IMR-90 (cell line): Measurements from ENCODE around the gene SERPINE2. TPM values are rescaled to one million over a fixed set of nuclear protein-coding genes. Genes with fewer than 3 reads are reported as not detected.
A peak's percentile ranks its signal among the peaks of the same experiment; 100 is the strongest.

ENCODE experiments used
- ATAC-seq: fragments of 200-7000 bp; cut with Tn5 transposase; 2 replicates; pipeline ENCODE4 v1.9.1; 2020; ENCODE audit warnings: low read depth, mild to moderate bottlenecking, moderate library complexity
- BruUV-seq: library from RNA; stranded (reverse); fragments of 400-500 nt; replicated peaks from 2 replicates; lab custom pipeline; 2021; lab: Mats Ljungman, UMichigan
- CTCF ChIA-PET: fragments of 300-600 bp; formaldehyde crosslinking; extraction: SDS; loops from one replicate; lab custom pipeline; 2021; ENCODE audit warnings: antibody characterized with exemption; lab: Yijun Ruan, JAX
- POLR2A ChIA-PET: fragments of 300-600 bp; sonication (Branson Sonifier 250); formaldehyde crosslinking; loops from one replicate; lab custom pipeline; 2022; ENCODE audit warnings: antibody characterized with exemption; ENCODE audit not compliant: unreplicated experiment; lab: Charles Lee
- DNase-seq: peaks from one replicate; pipeline ENCODE4 v3.0.0; 2013
- H2AFZ ChIP-seq: replicated peaks from 2 replicates; pipeline ENCODE3; 2013; ENCODE audit warnings: low read length, mild to moderate bottlenecking; ENCODE audit not compliant: poor library complexity
- H2AK5ac ChIP-seq: 2 replicates; pipeline ENCODE4 v1.6.1; 2013; ENCODE audit warnings: low read depth, low read length, inconsistent platforms
- H2AK9ac ChIP-seq: replicated peaks from 2 replicates; pipeline ENCODE3; 2013; ENCODE audit warnings: mild to moderate bottlenecking, low read depth, low read length, moderate library complexity; ENCODE audit not compliant: poor library complexity
- H2BK120ac ChIP-seq: 2 replicates; pipeline ENCODE4 v1.6.1; 2013; ENCODE audit warnings: low read depth, low read length, inconsistent platforms
- H2BK15ac ChIP-seq: 3 replicates; pipeline ENCODE4 v1.6.1; 2013; ENCODE audit warnings: low read depth, low read length, inconsistent platforms
- H2BK20ac ChIP-seq: 2 replicates; pipeline ENCODE4 v1.6.1; 2013; ENCODE audit warnings: low read depth, mild to moderate bottlenecking, inconsistent platforms, low read length, moderate library complexity
- H2BK5ac ChIP-seq: 2 replicates; pipeline ENCODE4 v1.6.1; 2013; ENCODE audit warnings: mild to moderate bottlenecking, low read depth, low read length, inconsistent platforms; ENCODE audit not compliant: poor library complexity, severe bottlenecking
- H3K14ac ChIP-seq: replicated peaks from 2 replicates; pipeline ENCODE4 v1.6.1; 2013; ENCODE audit warnings: low read depth, low read length, inconsistent platforms
- H3K18ac ChIP-seq: 2 replicates; pipeline ENCODE4 v1.6.1; 2013; ENCODE audit warnings: low read depth, low read length, control low read depth
- H3K23ac ChIP-seq: 2 replicates; pipeline ENCODE4 v1.6.1; 2013; ENCODE audit warnings: low read depth, low read length, inconsistent platforms
- H3K27ac ChIP-seq: 2 replicates; pipeline ENCODE4 v1.5.1; 2013; ENCODE audit warnings: mild to moderate bottlenecking, control low read depth, low read length; ENCODE audit not compliant: insufficient read depth
- H3K27me3 ChIP-seq: 2 replicates; pipeline ENCODE4 v1.6.1; 2013; ENCODE audit warnings: low read length; ENCODE audit not compliant: control insufficient read depth, insufficient read depth
- H3K36me3 ChIP-seq: 2 replicates; pipeline ENCODE4 v1.6.1; 2013; ENCODE audit warnings: low read length, mixed read lengths; ENCODE audit not compliant: control insufficient read depth, insufficient read depth
- H3K4ac ChIP-seq: 2 replicates; pipeline ENCODE4 v1.6.1; 2013; ENCODE audit warnings: low read depth, low read length, inconsistent platforms
- H3K4me1 ChIP-seq: 2 replicates; pipeline ENCODE4 v1.6.1; 2013; ENCODE audit warnings: low read length, mixed read lengths; ENCODE audit not compliant: control insufficient read depth, insufficient read depth
- H3K4me2 ChIP-seq: 2 replicates; pipeline ENCODE4 v1.6.1; 2013; ENCODE audit warnings: low read depth, mild to moderate bottlenecking, control low read depth, low read length, moderate library complexity
- H3K4me3 ChIP-seq: 2 replicates; pipeline ENCODE4 v1.5.1; 2013; ENCODE audit warnings: low read depth, mild to moderate bottlenecking, control low read depth, low read length, moderate library complexity; ENCODE audit not compliant: insufficient read depth
- H3K56ac ChIP-seq: 2 replicates; pipeline ENCODE4 v1.6.1; 2013; ENCODE audit warnings: low read length, inconsistent platforms; ENCODE audit not compliant: insufficient read depth; ENCODE audit errors: extremely low read depth
- H3K79me1 ChIP-seq, 2 experiments: 2 replicates each; pipeline ENCODE4 v1.6.1; 2013; ENCODE audit warnings: low read length in 2 of 2, inconsistent platforms in 1 of 2, low read depth in 1 of 2
- H3K9ac ChIP-seq: 2 replicates; pipeline ENCODE4 v1.6.1; 2013; ENCODE audit warnings: low read depth, low read length, control low read depth
- H3K9me1 ChIP-seq: 2 replicates; pipeline ENCODE4 v1.6.1; 2013; ENCODE audit warnings: low read length, inconsistent platforms; ENCODE audit not compliant: insufficient read depth
- H3K9me3 ChIP-seq: 2 replicates; pipeline ENCODE4 v1.6.1; 2013; ENCODE audit warnings: low read length; ENCODE audit not compliant: control insufficient read depth, insufficient read depth
- H4K20me1 ChIP-seq: 2 replicates; pipeline ENCODE4 v1.6.1; 2013; ENCODE audit warnings: low read length, inconsistent platforms; ENCODE audit not compliant: insufficient read depth
- H4K5ac ChIP-seq: 2 replicates; pipeline ENCODE4 v1.6.1; 2013; ENCODE audit warnings: mild to moderate bottlenecking, low read depth, low read length, control low read depth
- H4K8ac ChIP-seq, 2 experiments: 2 replicates each; pipeline ENCODE4 v1.6.1; 2013; ENCODE audit warnings: low read depth in 2 of 2, low read length in 2 of 2, control low read depth in 1 of 2, inconsistent platforms in 1 of 2
- H4K91ac ChIP-seq: 2 replicates; pipeline ENCODE4 v1.6.1; 2013; ENCODE audit warnings: low read depth, low read length, inconsistent platforms; ENCODE audit not compliant: insufficient read depth
- BHLHE40 ChIP-seq: fragments of 150-350 bp; IDR thresholded peaks from 2 replicates; pipeline ENCODE4 v1.6.1; 2016; ENCODE audit warnings: mild to moderate bottlenecking, low read depth, low read length
- CEBPB ChIP-seq: IDR thresholded peaks from 2 replicates; pipeline ENCODE4 v1.6.1; 2012; ENCODE audit warnings: low read depth, low read length, improper control_type of control experiment
- FOS ChIP-seq: fragments of 150-350 bp; IDR thresholded peaks from 2 replicates; pipeline ENCODE4 v1.6.1; 2016; ENCODE audit warnings: low read depth, low read length
- MAFK ChIP-seq: IDR thresholded peaks from 2 replicates; pipeline ENCODE4 v1.6.1; 2012; ENCODE audit warnings: low read depth, low read length, improper control_type of control experiment
- MAZ ChIP-seq: IDR thresholded peaks from 2 replicates; pipeline ENCODE4 v1.6.1; 2012; ENCODE audit warnings: low read depth, mild to moderate bottlenecking, low read length, improper control_type of control experiment, moderate library complexity, borderline replicate concordance
- MXI1 ChIP-seq: IDR thresholded peaks from 2 replicates; pipeline ENCODE4 v1.6.1; 2012; ENCODE audit warnings: low read depth, mild to moderate bottlenecking, low read length, moderate library complexity, borderline replicate concordance
- NFE2L2 ChIP-seq: fragments of 150-350 bp; IDR thresholded peaks from 2 replicates; pipeline ENCODE4 v1.6.1; 2016; ENCODE audit warnings: low read depth, mild to moderate bottlenecking, low read length
- POLR2A ChIP-seq: IDR thresholded peaks from 2 replicates; pipeline ENCODE4 v1.6.1; 2012; ENCODE audit warnings: mild to moderate bottlenecking, low read depth, low read length
- RAD21 ChIP-seq: IDR thresholded peaks from 2 replicates; pipeline ENCODE4 v1.6.1; 2012; ENCODE audit warnings: low read length, improper control_type of control experiment
- WGBS, 2 experiments: methylation state at CpG; one replicate each; pipeline versions ENCODE4 v1.1.5 to v1.1.7; 2013; ENCODE audit warnings: missing lambda C conversion rate in 2 of 2; ENCODE audit not compliant: insufficient read length in 1 of 2; ENCODE audit errors: extremely low coverage in 2 of 2; 5-methylcytosine and 5-hydroxymethylcytosine counted together
- dilution Hi-C: fragments of 300-500 bp; cut with HindIII; formaldehyde crosslinking; loops from one replicate; pipeline ENCODE4 v1.14.3; 2018; ENCODE audit warnings: low sequenced_read_pairs; ENCODE audit not compliant: unreplicated experiment
- in situ Hi-C: fragments of 300-500 bp; cut with MboI; formaldehyde crosslinking; loops from 3 replicates; pipeline ENCODE4 v1.14.3; 2019; ENCODE audit warnings: low sequenced_read_pairs, inconsistent platforms, mixed read lengths
- intact Hi-C: fragments of 100-400 bp; cut with micrococcal nuclease; formaldehyde crosslinking; loops from 2 replicates; pipeline ENCODE4 v1.10.0; 2022
- polyA plus RNA-seq, 3 experiments: library from polyadenylated mRNA; depleted of rRNA; stranded (reverse); fragments of >200 nt; gene quantifications; 2 replicates each; pipeline ENCODE4 v1.2.3, GENCODE V29; 2012; ENCODE audit warnings: low replicate concordance in 1 of 3
- total RNA-seq: library from RNA; depleted of rRNA; stranded (reverse); fragments of >200 nt; gene quantifications from 2 replicates; pipeline ENCODE4 v1.2.3, GENCODE V29; 2012
- TF ChIP-seq, protein P1 (sequence below): fragments of 150-350 bp; IDR thresholded peaks from 2 replicates; pipeline ENCODE4 v1.6.1; 2016; ENCODE audit warnings: low read depth, mild to moderate bottlenecking, low read length, moderate library complexity, borderline replicate concordance
- TF ChIP-seq, protein P2 (sequence below): fragments of 150-350 bp; IDR thresholded peaks from 2 replicates; pipeline ENCODE4 v1.6.1; 2017; ENCODE audit warnings: mild to moderate bottlenecking, antibody characterized with exemption, low read length, low read depth

Gene SERPINE2
- total and polyA plus RNA-seq, 2 of the 4 experiments (the other 2 are of a cell fraction) = 24.0 to 62.7 TPM

DNA sequence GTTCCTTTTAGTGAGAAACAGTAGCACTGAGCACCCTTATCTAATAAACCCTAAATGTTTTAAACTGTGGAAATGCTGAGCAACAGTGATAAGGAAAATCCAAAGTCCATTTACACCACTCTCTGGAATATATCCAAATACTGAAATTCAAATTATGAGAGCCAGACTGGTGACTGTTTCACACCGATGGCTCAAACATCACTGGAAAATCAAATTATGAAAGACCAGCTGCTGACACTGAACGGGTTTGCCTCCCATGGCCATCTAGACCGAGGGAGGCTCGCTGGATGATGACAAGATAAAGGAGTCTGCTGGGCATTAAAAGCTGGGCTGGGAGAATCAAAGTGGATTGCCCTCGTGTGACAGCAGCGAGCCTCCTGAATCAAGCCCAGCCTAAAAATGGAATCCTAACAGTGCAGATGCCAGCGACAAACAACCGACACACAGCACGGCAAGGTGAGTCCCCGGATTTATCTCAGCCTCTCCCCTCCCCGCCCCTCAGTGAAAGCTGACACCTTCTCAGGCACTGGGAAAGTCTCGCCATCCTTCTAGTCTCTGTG lies 30.3 kb downstream of the SERPINE2 start:
- Histone ChIP-seq H4K8ac (no peak overlapping the region), H4K20me1 (no peaks in the 10 kb centered on the region), H3K4me1 (peaks cover 6% of the 10 kb centered on the region), H3K14ac (peak overlapping the region; percentile 89; the same call in 1 of the 2 replicates), H3K18ac (no peak overlapping the region), H3K9ac (no peak overlapping the region), H3K4ac (peak overlapping the region; percentile 79; the same call in 1 of the 2 replicates), H3K56ac (no peak overlapping the region), H2BK20ac (peak overlapping the region; percentile 50), H3K23ac (no peak overlapping the region), H3K36me3 (0 out of 2 replicates have a peak, but pooled peaks cover 1% of the 10 kb centered on the region), H3K4me2 (no peak overlapping the region), H3K27me3 (no peaks in the 10 kb centered on the region), H2BK120ac (peak overlapping the region; percentile 93), H3K9me3 (no peaks in the 10 kb centered on the region), H4K91ac (peak overlapping the region; percentile 17; the same call in 1 of the 2 replicates), H2BK15ac (peak overlapping the region; percentile 79; the same call in 1 of the 3 replicates), H3K9me1 (peaks cover 4% of the 10 kb centered on the region; the same call in 1 of the 2 replicates), H2AK9ac (peak overlapping the region; percentile 39), H4K5ac (no peak overlapping the region), H3K79me1 (peaks cover 3 to 18% of the 10 kb centered on the region in 2 experiments; a peak in 3 of 4 replicates), H2BK5ac (no peak overlapping the region), H2AFZ (no peak overlapping the region), H2AK5ac (peak overlapping the region; percentile 73; the same call in 1 of the 2 replicates), H3K27ac (no peak overlapping the region), H3K4me3 (no peak overlapping the region)
- in situ Hi-C loops = no loop called here
- dilution Hi-C loops = no loop called here
- POLR2A ChIA-PET = no interaction called here
- DNase-seq (no peak), ATAC-seq (no peak)
- intact Hi-C loops = no loop called here
- BruUV-seq = no TSS peak
- WGBS, 2 experiments = 88% methylated on average over 4 of the region's 12 CpGs; no CpG with 5 or more reads in 1 of the 2 experiments
- CTCF ChIA-PET = no interaction called here
- TF ChIP-seq RAD21 (no peak), BHLHE40 (no peak), FOS (no peak), MXI1 (no peak), POLR2A (no peak), NFE2L2 (no peak), MAFK (no peak), MAZ (no peak), CEBPB (no peak)
- TF ChIP-seq, protein P1, sequence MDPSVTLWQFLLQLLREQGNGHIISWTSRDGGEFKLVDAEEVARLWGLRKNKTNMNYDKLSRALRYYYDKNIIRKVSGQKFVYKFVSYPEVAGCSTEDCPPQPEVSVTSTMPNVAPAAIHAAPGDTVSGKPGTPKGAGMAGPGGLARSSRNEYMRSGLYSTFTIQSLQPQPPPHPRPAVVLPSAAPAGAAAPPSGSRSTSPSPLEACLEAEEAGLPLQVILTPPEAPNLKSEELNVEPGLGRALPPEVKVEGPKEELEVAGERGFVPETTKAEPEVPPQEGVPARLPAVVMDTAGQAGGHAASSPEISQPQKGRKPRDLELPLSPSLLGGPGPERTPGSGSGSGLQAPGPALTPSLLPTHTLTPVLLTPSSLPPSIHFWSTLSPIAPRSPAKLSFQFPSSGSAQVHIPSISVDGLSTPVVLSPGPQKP = no peak
- TF ChIP-seq, protein P2, sequence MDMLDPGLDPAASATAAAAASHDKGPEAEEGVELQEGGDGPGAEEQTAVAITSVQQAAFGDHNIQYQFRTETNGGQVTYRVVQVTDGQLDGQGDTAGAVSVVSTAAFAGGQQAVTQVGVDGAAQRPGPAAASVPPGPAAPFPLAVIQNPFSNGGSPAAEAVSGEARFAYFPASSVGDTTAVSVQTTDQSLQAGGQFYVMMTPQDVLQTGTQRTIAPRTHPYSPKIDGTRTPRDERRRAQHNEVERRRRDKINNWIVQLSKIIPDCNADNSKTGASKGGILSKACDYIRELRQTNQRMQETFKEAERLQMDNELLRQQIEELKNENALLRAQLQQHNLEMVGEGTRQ = no peak
